Astrocyte of the spinal cord (primary cell): Measurements from ENCODE around the gene ATP5MG.

Experiments used
- DNase-seq: peaks from one replicate; pipeline ENCODE4 v3.0.0; 2011; ENCODE audit warnings: low read depth, low spot score
- H3K4me3 ChIP-seq: 2 replicates; pipeline ENCODE4 v1.5.1; 2011; ENCODE audit warnings: low read depth, mild to moderate bottlenecking, low read length, moderate library complexity
- CTCF ChIP-seq: IDR thresholded peaks from 2 replicates; pipeline ENCODE4 v1.5.1; 2012; ENCODE audit warnings: low read depth, mild to moderate bottlenecking, low read length, inconsistent platforms
- in situ Hi-C: cut with HindIII; loops from 2 replicates; pipeline ENCODE4 v1.10.0; 2017; ENCODE audit warnings: low sequenced_read_pairs

ATP5MG gene

GRCh38 chr11:118401151-118401879 is at the start of gene ATP5MG:
TSS of gene ATP5MG (plus strand) at chr11:118401606. CDS start at chr11:118401666, 60 bp downstream.
- in situ Hi-C loops: no loop called here
- H3K4me3 ChIP-seq: peak within 1 kb of the TSS; percentile 91
- peak; percentile 9 for TF ChIP-seq CTCF
- DNase-seq: peak; percentile 91

- H3K4me3 ChIP-seq: no peak overlapping the region
- in situ Hi-C loops: no loop called here
- DNase-seq: peak; percentile 25
- peak; percentile 36 for TF ChIP-seq CTCF
These were observed 48.2 kb upstream of the ATP5MG start for GRCh38 chr11:118353084-118353710.

- in situ Hi-C loops: no loop called here
- DNase-seq: no peak
- no peak for TF ChIP-seq CTCF
- H3K4me3 ChIP-seq: no peak overlapping the region
These were observed 43.3 kb upstream of the ATP5MG start for GRCh38 chr11:118358071-118358470.

GRCh38 chr11:118359295-118359958 is 42.0 kb upstream of the ATP5MG start, which contains the start of gene UBE4A:
TSS of gene UBE4A (plus strand) at chr11:118359600. CDS start at chr11:118365081, 5,481 bp downstream.
- TF ChIP-seq CTCF: no peak
- peak within 1 kb of the TSS; percentile 79 for H3K4me3 ChIP-seq
- in situ Hi-C loops: no loop called here
- DNase-seq: peak; percentile 90

- TF ChIP-seq CTCF: no peak
- in situ Hi-C loops: no loop called here
- H3K4me3 ChIP-seq: no peak overlapping the region
- DNase-seq: no peak
These were observed 36.3 kb upstream of the ATP5MG start for GRCh38 chr11:118364956-118365615.

GRCh38 chr11:118366287-118366686 is 35.1 kb upstream of the ATP5MG start:
- no peak for DNase-seq
- in situ Hi-C loops: no loop called here
- H3K4me3 ChIP-seq: no peak overlapping the region
- no peak for TF ChIP-seq CTCF
